Panc1 (cell line): ENCODE data around the gene ALOX5. TPM values are rescaled to one million over a fixed set of nuclear protein-coding genes. Genes with fewer than 3 reads are reported as not detected.

Experiments used
- ATAC-seq: fragments of 200-7000 bp; cut with Tn5 transposase; 2 replicates; pipeline ENCODE4 v1.9.1; 2020; ENCODE audit warnings: mild to moderate bottlenecking, moderate library complexity
- BruUV-seq: library from RNA; stranded (reverse); fragments of 400-500 nt; replicated peaks from 2 replicates; lab custom pipeline; 2021; lab: Mats Ljungman, UMichigan
- CTCF ChIA-PET: fragments of 300-600 bp; sonication (Branson Sonifier 250); formaldehyde crosslinking; loops from one replicate; lab custom pipeline; 2022; ENCODE audit warnings: antibody characterized with exemption; lab: Charles Lee
- POLR2A ChIA-PET: fragments of 300-600 bp; sonication (Branson Sonifier 250); formaldehyde crosslinking; loops from one replicate; lab custom pipeline; 2022; ENCODE audit warnings: antibody characterized with exemption; lab: Charles Lee
- DNase-seq: peaks from one replicate; pipeline ENCODE4 v3.0.0-alpha.2; 2010; ENCODE audit warnings: low read depth, low spot score
- H3K27ac ChIP-seq: 2 replicates; pipeline ENCODE4 v1.5.1; 2011; ENCODE audit warnings: mild to moderate bottlenecking, low read length, inconsistent platforms
- H3K27me3 ChIP-seq: fragments of 200-500 bp; sonication (Bioruptor generic); 2 replicates; pipeline ENCODE4 v1.6.0; 2014; ENCODE audit warnings: low read length, inconsistent platforms; ENCODE audit not compliant: control insufficient read depth, insufficient read depth
- H3K36me3 ChIP-seq: fragments of 200-500 bp; sonication (Bioruptor generic); 2 replicates; pipeline ENCODE4 v1.5.1; 2014; ENCODE audit warnings: inconsistent platforms, mild to moderate bottlenecking, low read length, moderate library complexity; ENCODE audit not compliant: control insufficient read depth, insufficient read depth
- H3K4me1 ChIP-seq: 2 replicates; pipeline ENCODE4 v1.5.1; 2011; ENCODE audit warnings: inconsistent platforms, mild to moderate bottlenecking, low read length, moderate library complexity; ENCODE audit not compliant: control insufficient read depth, insufficient read depth
- H3K4me3 ChIP-seq, 2 experiments: 2 replicates each; pipeline ENCODE4 v1.5.1; 2011 to 2012; ENCODE audit warnings: low read depth in 2 of 2, low read length in 2 of 2, mild to moderate bottlenecking in 2 of 2, inconsistent platforms in 1 of 2, moderate library complexity in 1 of 2
- H3K9me3 ChIP-seq: fragments of 200-500 bp; sonication (Bioruptor generic); 2 replicates; pipeline ENCODE4 v1.5.1; 2014; ENCODE audit warnings: low read depth, mild to moderate bottlenecking, inconsistent platforms, low read length, moderate library complexity; ENCODE audit not compliant: control insufficient read depth, insufficient read depth
- POLR2AphosphoS5 ChIP-seq: IDR thresholded peaks from 2 replicates; pipeline ENCODE4 v1.6.1; 2012; ENCODE audit warnings: mild to moderate bottlenecking, low read depth, low read length, moderate library complexity
- REST ChIP-seq, 2 experiments: IDR thresholded peaks; 2 replicates each; pipeline ENCODE4 v1.6.1; 2011 to 2012; ENCODE audit warnings: low read depth in 2 of 2, control low read depth in 1 of 2, low read length in 1 of 2, mild to moderate bottlenecking in 1 of 2, moderate library complexity in 1 of 2; ENCODE audit not compliant: insufficient read depth in 1 of 2
- SIN3A ChIP-seq: IDR thresholded peaks from 2 replicates; pipeline ENCODE4 v1.6.1; 2012; ENCODE audit warnings: low read depth, mild to moderate bottlenecking, low read length, moderate library complexity, borderline replicate concordance; ENCODE audit not compliant: insufficient read depth
- TCF7L2 ChIP-seq: IDR thresholded peaks from 2 replicates; pipeline ENCODE4 v1.6.1; 2011; ENCODE audit warnings: mild to moderate bottlenecking, low read depth, low read length, inconsistent platforms
- in situ Hi-C: cut with HindIII; loops from 2 replicates; pipeline ENCODE4 v1.10.0; 2016; ENCODE audit warnings: low sequenced_read_pairs, low pct_unique_long_range_greater_than_20kb
- intact Hi-C: fragments of 100-400 bp; cut with micrococcal nuclease; formaldehyde crosslinking; loops from one replicate; pipeline ENCODE4 v1.10.0; 2022; ENCODE audit not compliant: unreplicated experiment
- total RNA-seq: library from RNA; stranded (reverse); gene quantifications from one replicate; pipeline ENCODE4 v1.2.1, GENCODE V29; 2021; ENCODE audit not compliant: unreplicated experiment
- TF ChIP-seq, protein P1 (sequence below): fragments of 450-650 bp; IDR thresholded peaks from 2 replicates; pipeline ENCODE4 v1.5.1; 2017; ENCODE audit warnings: mild to moderate bottlenecking

The ALOX5 gene
- total RNA-seq, 1 experiment from 2014 or later: 0.82 TPM

DNA sequence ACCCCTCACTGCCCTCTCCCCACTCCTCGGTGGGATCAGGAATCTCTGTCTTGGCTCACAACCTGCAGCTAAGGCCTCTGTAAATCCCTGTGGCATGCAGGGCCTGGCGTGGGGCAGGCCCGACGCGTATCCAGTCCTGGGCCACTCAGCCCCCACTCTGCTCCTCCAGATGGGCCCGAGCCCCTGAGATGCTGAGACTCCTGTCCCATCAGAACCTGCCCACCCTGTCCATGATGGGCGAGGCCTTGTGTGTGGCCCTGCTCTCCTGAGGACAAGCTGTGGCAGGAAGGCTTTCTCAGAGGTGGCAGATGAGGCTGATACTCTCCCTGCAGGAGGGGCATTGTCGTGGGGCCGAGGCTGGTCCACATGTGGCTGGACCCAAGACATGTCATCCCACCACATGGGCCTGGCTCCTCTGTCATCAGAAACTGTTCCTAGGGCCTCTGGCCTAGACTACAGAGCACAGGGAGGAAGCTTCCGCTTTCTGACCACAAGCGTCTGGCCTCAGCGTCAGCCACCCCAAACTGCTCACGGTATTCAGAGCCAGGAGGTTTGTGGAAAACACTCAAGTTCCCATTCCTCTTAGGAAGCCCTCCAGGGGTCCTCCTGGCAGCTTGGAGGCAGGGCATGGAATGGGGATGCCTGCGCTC is 6.0 kb downstream of the ALOX5 start:
- H3K4me1 ChIP-seq: no peaks in the 10 kb centered on the region
- H3K4me3 ChIP-seq: no peak overlapping the region
- CTCF ChIA-PET: no interaction called here
- no peaks in the 10 kb centered on the region for H3K9me3 ChIP-seq
- TF ChIP-seq, protein P1, sequence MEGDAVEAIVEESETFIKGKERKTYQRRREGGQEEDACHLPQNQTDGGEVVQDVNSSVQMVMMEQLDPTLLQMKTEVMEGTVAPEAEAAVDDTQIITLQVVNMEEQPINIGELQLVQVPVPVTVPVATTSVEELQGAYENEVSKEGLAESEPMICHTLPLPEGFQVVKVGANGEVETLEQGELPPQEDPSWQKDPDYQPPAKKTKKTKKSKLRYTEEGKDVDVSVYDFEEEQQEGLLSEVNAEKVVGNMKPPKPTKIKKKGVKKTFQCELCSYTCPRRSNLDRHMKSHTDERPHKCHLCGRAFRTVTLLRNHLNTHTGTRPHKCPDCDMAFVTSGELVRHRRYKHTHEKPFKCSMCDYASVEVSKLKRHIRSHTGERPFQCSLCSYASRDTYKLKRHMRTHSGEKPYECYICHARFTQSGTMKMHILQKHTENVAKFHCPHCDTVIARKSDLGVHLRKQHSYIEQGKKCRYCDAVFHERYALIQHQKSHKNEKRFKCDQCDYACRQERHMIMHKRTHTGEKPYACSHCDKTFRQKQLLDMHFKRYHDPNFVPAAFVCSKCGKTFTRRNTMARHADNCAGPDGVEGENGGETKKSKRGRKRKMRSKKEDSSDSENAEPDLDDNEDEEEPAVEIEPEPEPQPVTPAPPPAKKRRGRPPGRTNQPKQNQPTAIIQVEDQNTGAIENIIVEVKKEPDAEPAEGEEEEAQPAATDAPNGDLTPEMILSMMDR: no peak
- TF ChIP-seq POLR2AphosphoS5: no peak
- TF ChIP-seq TCF7L2: no peak
- TF ChIP-seq REST (IDR thresholded peaks at IDR 0.05; ENCODE audit: insufficient read depth in 1 of 2, low read depth in 2 of 2, low read length in 1 of 2): no peak
- TF ChIP-seq SIN3A: no peak
- in situ Hi-C loops (no loop called here), intact Hi-C loops (no loop called here)
- BruUV-seq: no TSS peak
- DNase-seq: no peak
- no peak overlapping the region for H3K27ac ChIP-seq
- POLR2A ChIA-PET: no interaction called here
- H3K27me3 ChIP-seq: peaks cover 13% of the 10 kb centered on the region
- ATAC-seq: no peak
- no peaks in the 10 kb centered on the region for H3K36me3 ChIP-seq

- peaks cover 11% of the 10 kb centered on the region for H3K27me3 ChIP-seq
- H3K36me3 ChIP-seq: no peaks in the 10 kb centered on the region
- no peak overlapping the region for H3K4me3 ChIP-seq
- ChIA-PET CTCF (no interaction called here), POLR2A (no interaction called here)
- DNase-seq: no peak
- H3K4me1 ChIP-seq: no peaks in the 10 kb centered on the region
- no TSS peak for BruUV-seq
- no peak for TF ChIP-seq SIN3A
- TF ChIP-seq, protein P1: no peak
- no peak for TF ChIP-seq REST (IDR thresholded peaks at IDR 0.05; ENCODE audit: insufficient read depth in 1 of 2, low read depth in 2 of 2, low read length in 1 of 2)
- TF ChIP-seq POLR2AphosphoS5: no peak
- TF ChIP-seq TCF7L2: no peak
- intact Hi-C loops (no loop called here), in situ Hi-C loops (no loop called here)
- no peak for ATAC-seq
- H3K9me3 ChIP-seq: no peaks in the 10 kb centered on the region
- H3K27ac ChIP-seq: no peak overlapping the region
Measured at GRCh38 chr10:45380903-45381620, 7.0 kb downstream of the ALOX5 start.
